ENCODE measurements around the gene NLRP6.
"Not testable (repeated sequence)": the region's sequence is repeated elsewhere in the genome, so short reads cannot be mapped to it uniquely, and the experiment has no call there.

The NLRP6 gene

DNA sequence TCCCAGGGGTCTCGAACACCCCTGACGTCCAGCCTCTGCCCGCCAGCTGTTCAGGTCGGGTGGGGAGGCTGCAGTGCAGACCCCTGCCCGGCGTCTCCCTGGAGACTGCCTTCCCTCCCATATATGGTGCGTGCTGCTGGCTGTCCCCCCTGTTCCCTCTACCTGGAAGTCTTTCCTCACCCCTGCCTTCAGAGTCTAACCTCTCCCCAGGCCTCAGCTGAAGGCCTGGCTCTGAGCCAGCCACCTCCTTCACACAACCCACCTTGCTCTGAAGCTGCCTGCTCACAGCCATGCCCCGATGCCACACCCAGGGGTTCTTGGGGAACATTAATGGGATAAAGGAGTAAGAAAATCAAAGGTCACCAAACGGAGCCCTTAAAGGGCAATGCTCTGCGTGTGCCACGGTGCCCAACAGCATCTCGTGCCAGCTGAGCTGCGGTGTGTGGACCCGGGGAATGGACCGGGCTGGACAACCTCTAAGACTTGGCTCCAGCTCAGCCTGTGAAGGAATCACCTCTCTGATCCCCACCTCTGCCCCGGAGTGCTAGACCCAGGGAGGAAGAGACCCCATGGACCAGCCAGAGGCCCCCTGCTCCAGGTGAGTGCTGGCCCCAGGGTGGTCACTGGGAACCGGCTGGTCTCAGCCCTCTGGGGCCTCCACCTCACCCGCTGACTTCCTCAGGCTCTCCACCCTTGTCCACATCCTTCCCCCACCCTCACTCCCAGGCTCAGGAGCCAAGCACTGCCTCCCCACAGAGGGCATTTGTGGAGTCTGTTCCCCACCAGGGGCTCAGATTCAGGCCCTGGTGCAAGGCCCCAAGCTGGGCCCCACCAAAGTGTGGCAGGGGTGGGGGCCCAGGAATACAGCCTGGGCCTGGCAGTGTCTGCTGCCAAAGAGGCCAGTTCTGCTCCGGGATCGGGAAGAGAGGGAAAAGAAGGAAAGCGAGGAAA is at the start of gene NLRP6:
TSS of gene NLRP6 (plus strand) at position 407 of the 951 bp plus-strand sequence. CDS start at position 570, 163 bp downstream.
- DNase-seq (ENCODE audit: low spot score) = peak; percentile 57

DNA sequence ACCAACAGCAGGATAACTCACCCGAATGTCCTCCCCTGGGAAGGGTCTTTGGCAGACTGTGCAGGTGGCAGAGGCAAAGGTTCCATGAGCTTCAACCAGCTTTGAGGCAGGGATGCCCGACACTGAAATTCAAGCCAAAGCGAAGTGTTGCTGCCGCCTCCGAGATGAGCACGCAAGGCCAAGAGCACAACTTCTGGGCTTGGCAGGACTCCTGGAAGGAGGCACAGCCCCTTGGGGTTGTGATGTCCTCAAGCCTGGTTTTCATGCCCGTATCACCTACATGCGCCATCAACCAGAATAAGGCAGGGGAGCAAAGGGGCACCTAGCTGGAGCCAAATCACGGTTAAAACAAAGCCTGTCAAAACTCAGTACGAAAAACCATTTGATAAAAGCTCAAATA is 47.8 kb upstream of the NLRP6 start:
- no peak for DNase-seq (ENCODE audit: low spot score)

DNA sequence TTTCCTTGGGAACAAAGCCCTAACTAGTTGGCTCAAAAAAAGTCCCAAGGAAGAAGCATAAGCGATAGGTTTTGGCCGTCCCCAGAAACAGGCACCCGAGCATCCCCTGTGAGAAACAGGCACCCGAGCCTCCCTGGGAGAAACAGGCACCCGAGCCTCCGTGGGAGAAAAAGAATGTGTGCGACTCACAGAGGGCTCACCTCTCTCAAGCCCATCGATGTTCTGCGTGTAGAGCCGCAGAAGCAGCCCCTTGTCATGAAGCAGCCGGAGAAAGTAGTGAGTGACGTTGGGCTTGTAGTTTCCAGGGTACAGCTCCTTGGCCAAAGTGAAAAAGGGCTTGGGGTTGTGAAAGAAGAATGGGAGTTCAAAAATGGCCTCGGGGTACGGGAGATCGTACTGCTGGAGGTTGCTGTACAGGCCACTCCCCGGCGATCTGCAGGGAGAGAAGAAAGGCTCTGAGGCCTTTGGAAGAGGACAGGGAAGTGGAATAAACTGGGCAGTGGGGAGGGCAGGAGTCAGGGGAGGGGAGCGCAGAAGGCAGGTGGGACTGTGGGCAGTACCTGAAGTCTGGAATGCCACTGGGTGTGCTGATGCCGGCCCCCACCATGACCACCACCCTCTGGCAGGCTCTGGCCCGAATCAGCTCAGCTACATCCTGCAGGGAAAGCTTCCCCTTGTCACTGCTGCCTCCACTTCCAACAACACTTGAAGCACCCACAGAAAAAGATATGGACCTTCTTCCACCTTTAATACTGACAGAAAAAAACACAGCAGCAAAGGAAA is 45.2 kb upstream of the NLRP6 start:
- no peak for DNase-seq (ENCODE audit: low spot score)

DNA sequence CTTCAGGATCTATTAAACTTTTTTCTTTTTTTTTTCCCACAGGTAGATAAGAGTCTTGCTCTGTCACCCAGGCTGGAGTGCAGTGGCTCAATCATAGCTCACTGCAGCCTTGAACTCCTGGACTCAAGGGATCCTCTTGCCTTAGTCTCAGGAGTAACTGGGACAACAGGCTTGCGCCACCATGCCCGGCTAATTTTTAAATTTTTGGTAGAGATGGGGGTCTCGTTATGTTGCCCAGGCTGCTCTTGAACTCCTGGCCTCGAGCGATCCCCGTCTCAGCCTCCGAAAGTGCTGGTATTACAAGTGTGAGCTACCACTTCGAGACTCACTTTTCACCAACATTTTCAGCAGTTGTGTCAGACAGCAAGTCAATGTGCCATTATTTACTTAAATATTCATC is 43.0 kb upstream of the NLRP6 start:
- no peak for DNase-seq (ENCODE audit: low spot score)

DNA sequence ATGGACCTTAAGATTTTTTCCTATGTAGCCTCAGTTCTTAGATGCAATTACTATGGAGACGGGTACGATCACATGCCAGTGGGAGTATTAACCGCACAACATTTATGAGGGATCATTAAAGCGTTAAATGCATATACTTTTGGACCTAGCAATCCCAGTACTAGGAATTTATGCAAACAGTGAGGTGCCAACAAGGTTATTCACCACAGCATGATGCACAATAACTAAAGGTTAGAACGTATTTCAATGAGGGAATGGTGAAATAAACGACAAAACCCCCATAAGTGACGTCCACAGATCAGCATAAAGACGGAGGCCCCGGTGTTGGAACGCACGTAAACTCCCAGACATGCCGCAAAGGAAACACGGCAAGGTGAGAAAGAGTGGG is 42.6 kb upstream of the NLRP6 start:
- DNase-seq (ENCODE audit: low spot score) = no peak

DNA sequence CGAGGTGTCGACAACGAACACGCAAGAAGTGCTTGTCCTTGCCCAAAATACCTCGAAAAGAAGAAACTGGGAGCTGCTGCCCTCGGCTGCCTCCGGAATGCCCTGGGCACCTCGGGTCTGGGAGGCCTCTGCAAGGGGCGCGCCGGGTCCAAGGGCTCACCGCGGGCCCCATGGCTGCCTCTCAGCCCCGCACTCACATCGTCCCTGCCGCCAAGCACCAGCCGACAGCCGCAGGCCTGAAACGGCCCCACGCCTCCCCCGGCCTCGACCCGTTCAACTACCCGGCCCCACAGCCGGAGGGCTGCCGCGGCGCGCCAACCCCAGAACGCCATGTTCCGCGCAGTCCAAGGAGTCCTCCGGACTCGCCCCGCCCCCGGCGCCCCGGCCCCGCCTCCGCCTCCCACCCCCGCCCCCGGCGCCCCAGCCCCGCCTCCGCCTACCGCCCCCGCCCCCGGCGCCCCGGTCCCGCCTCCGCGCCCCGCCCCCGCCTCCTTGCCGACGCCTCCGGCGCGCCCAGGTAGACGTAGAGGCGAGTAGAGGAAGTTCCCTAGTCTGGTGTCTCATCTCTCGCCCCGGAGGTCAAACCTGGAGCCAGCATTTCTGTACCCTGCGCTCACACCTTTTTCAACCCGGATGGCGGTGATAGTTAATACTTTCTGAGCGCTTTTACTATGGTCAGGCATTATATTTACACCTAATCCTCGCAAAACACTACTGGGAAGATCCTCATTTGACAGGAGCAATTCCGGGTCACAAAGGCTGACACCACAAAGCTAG is 42.0 kb upstream of the NLRP6 start, which contains the start of gene SIRT3:
TSS of gene SIRT3 (minus strand) at position 346 of the 777 bp plus-strand sequence. CDS start at position 332, 14 bp downstream.
- DNase-seq (ENCODE audit: low spot score) = peak; percentile 93

DNA sequence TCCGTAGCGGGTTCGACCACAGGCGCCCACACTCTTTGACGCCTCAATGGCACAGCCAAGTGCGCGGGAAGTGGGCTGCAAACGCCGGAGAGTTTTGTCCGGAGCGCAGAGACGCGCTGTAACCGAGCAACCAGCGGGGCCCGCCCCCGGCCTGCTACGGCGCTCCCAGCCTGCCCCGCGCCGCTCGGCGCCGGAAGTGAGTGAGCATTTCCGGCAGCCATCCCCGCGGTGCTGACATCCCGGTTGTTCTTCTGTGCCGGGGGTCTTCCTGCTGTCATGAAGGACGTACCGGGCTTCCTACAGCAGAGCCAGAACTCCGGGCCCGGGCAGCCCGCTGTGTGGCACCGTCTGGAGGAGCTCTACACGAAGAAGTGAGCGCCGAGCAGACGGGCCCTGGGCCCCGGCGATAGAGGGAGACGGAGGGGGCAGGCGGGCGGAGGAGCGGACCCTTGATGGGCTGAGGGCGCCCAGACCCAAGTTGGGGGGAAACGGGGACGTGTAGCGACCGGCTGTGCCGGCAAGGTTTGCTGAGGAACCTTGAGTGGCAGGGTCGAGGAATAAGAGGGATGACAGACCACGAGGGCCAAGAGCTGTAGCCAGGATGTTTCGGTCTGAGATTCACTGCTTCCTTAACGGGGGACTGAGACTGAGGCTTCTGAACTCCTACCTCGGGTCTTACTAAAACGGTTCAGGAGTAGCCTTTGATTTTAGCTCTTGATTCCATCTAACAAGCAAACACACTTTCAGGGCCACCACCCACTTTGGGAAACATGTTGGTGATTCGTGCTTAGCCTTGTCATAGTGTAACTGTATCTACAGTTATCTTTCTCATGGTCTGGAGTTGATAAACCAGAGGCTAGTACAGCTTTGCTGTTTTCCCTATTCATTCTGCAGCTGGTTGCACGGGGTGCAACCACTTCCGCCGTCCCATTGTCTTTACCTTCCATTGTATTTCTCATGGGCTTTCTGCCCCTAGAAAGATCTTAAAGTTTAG is 41.1 kb upstream of the NLRP6 start, which contains the start of gene PSMD13:
TSS of gene PSMD13 (plus strand) at position 203 of the 994 bp plus-strand sequence. CDS start at position 277, 74 bp downstream.
- peak; percentile 95 for DNase-seq (ENCODE audit: low spot score)

DNA sequence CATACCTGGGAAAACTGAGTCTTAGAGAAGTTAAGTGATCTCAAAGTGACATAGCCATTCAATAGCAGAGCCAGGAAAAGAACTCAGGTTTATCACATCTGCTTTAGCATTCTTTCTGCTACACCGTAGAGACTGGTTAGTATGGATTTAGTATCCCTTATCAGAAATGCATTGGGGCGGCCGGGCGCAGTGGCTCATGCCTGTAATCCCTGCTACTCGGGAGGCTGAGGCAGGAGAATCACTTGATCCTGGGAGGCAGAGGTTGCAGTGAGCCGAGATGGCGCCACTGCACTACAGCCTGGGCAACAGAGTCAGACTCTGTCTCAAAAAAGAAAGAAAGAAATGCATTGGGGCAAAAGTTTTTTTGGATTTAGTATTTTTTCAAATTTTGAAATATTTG is 39.9 kb upstream of the NLRP6 start:
- DNase-seq (ENCODE audit: low spot score) = not testable (repeated sequence)

DNA sequence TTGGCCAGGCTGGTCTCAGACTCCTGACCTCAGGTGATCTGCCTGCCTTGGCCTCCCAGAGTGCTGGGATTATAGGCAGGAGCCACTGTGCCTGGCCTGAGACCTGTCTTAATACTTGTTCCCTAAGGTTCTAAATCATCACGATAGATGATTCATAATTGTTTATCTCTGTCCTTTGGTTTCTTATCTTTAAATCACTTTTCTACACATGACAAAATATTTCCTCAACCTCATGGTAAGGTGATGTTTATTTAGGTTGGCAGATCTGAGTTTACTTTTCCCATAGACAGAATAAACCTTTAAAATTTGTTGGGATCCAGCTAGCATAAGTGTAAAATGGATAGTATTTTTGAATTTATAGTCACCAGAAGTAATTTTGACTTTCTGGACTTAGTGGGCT is 37.9 kb upstream of the NLRP6 start:
- no peak for DNase-seq (ENCODE audit: low spot score)

DNA sequence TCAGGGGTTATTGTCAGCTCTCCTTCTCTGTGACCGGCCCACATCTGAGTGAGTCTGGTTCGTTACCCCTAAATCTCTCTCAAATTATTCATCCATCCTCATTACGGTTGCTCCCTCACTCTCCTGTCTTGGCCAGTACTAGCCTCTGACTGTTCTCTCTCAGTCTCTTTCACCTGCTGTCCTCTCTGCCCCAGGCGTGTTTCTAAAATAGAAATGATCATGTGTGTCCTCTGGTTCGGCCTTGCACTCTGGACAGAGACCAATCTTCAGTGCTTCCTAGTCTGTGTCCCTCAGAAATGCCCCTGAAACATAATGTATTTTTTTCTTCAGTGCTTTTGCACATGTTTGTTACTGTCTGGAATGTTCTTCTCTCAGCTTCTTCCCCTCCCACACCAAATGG is 36.6 kb upstream of the NLRP6 start:
- DNase-seq (ENCODE audit: low spot score) = no peak

DNA sequence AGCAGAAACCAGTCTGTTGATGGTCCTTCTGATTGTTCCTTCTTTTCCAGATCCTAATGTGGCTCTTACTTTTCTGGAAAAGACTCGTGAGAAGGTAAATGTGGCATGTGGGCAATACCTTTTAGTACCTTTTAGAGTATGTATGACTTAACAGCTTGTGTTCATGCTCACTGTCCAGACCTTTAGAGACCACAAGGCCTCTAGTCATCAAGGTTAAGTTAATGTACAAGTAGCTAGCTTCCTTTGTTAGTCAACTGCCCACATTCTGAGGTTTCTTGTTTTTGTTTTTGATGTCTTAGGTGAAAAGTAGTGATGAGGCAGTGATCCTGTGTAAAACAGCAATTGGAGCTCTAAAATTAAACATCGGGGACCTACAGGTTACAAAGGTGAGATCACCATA is 33.8 kb upstream of the NLRP6 start:
- no peak for DNase-seq (ENCODE audit: low spot score)

DNA sequence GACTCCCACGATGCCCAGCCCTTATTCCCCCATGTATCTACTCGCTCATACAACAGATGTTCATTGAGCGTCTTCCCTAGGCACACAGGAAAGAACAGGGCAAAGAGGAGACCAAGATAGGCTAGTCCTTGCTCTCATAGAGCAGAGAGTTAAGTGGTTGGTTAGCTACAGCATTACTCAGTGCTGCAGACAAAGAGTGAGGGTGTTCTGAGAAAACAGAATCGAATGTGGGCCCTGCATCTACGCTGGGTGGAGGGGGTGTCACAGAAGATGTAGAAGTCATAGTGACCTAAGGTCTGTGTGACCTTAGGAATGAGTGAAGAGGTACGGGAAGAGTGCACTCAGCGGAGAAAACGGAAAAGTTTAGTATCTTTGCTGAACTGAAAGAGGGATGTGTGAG is 29.1 kb upstream of the NLRP6 start:
- DNase-seq (ENCODE audit: low spot score) = no peak

DNA sequence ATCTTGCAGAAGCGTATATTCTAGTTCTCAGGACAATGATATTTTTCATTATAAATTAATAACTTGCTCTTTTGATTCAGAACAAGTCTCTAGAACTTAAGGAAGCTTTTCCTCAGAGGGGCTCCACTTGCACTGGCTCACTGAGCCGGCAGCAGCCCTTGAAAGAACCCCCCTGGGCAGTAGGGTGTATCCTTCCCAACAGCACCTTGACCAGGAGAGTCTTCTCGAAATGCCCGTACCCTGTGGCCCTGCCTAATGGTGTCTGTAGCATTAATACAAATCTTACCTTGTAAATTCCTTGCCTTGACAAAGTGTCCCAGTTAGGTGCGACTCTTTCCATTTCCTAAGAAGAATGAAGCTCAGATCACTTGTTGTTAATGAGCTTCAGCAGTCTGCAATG is 27.9 kb upstream of the NLRP6 start:
- DNase-seq (ENCODE audit: low spot score) = no peak

DNA sequence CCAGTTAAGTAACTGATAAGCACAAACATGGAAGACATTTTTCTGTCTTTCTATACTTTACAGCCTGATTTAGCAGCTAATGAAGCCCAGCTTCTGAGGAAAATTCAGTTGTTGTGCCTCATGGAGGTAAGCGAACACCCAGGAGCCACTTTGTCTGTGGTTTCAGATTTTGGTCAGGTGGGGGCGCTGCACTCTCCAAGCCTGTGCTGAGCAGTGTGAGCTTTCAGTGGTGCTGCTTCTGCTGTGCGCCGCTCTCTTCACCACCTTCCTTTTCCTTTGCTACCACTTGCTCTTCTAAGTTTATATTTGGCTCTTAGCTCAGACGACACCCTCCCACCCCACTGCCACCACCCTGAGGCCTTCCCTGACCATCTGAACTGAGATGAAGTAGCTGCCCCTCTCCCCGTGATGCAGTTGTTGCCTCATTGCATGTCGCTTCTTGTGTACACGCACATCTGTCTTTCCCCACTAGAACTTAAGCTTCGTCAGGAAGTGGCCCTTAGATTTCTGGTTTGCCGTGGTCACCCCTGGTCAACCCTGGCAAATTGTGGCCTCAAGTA is 27.4 kb upstream of the NLRP6 start:
- DNase-seq (ENCODE audit: low spot score) = no peak

DNA sequence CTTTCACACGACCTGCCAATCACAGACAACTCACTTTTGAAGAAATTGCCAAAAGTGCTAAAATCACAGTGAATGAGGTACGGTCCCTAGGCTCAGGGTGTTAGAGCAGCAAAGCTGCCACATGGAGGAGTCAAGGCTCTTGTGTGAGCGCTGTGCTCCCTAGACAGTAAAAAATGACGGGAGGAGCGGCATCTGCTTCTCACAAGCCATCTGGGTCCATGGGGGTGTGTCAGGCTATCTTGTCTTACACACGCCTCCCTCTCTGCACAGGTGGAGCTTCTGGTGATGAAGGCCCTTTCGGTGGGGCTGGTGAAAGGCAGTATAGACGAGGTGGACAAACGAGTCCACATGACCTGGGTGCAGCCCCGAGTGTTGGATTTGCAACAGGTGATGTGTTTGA is 26.7 kb upstream of the NLRP6 start:
- DNase-seq (ENCODE audit: low spot score) = no peak

DNA sequence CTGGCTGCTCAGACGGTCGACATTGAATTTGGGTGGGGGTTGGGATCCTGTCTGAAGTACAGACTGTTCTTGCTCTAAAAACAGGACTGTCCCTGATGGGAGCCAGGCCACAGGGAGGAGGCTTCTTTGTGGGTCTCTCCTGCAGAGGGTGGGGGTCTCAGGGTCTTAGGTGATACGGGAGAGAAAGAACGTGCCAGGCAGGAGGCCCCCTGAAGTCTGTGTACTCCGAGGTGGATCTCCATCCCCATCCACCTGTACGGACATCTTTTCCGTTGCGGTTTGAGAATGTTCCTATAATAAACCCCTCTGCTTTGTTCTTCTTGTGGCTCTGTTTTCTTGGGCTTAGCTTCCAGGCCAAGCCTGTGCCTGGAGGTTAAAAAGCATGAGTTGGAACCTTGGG is 25.5 kb upstream of the NLRP6 start:
- DNase-seq (ENCODE audit: low spot score) = no peak

DNA sequence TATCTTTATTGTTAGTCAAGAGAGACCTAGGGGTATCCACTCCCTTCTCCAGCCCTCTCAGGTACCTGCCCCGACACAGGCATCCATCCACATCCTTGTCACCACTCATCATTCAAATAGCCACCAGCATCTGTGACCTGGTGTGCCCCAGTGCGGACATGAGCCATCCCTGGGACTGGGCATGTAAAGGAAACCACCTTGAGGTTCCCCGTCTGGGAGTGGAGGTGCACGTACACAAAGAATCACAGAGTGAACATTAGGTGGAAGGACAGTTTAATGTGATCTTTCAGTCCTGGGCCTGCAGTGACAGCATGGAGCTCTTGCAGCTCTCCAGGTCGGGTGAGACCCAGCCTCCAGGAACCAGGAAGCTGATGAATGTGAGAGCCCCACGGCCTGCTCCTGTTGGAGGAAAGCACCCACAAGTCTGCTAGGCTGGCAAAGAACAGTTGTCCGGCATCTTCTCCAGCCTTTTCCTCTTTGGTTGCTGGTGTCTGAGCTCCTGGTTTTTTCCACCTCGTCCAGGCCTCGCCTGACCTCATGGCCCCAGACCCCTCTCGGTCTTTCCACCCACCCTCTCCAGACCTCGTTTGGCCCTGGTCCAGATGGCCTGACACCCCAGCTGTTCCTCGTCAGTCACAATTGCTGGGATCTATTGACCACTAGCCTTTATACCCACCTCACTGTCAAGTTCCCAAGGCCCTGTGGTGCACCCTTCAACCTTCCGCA is 24.9 kb upstream of the NLRP6 start:
- no peak for DNase-seq (ENCODE audit: low spot score)

DNA sequence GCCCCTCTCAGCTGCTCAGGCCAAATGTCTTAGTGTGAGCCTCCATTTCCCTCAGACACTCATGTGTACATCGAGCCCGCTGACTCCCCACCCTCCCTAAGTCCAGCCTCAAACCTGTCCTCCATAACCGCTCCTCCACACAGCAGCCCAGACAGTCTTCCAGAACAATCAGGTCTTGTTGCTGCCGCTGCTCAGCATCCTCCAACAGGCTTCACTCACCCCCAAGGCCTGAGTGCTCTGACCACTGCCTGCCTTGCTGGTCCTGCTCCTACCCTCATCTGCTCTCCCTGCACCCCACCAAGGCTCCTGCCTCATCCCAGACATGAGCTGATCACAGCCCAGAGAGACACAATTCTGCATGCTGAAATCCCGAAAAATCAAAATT is 24.3 kb upstream of the NLRP6 start:
- DNase-seq (ENCODE audit: low spot score) = no peak

DNA sequence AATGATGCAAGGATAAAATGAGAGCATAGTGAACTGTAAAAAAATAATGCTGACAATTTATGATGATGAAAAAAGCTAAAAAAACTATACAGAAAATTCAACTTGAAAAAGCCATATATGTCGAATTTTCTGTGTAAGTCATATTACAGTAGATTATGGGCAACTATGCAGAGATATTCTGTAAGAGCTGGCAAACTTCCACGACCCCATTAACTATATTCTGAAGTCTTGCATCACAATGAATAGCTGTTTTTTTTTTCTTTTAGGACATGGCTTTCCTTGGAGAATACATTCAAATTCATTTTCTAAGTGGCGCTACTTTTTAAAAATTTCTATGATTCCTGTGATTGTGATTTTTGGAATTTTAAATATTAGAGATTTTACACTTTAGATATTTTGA is 23.0 kb upstream of the NLRP6 start:
- DNase-seq (ENCODE audit: low spot score) = no peak

DNA sequence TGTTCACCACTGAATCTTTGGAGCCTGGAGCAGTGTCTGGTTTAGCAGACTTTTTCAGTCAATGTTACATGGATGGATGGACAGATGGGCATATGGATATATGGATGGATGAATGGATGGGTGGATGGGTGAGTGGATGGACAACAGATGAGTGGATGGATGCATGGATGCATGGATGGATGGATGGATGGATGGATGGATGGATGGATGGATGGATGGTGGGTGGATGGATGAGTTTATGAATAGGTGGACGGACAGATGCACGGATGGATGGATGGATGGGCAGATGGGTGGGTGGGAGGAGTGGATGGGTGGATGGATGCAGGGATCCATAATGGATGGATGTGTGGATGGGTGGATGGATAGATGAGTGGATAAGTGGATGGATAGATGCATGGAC is 22.4 kb upstream of the NLRP6 start:
- DNase-seq (ENCODE audit: low spot score) = no peak

Data from left forelimb (tissue), 1 donor.